ENCODE results near the gene AQP5.

The AQP5 gene

DNA sequence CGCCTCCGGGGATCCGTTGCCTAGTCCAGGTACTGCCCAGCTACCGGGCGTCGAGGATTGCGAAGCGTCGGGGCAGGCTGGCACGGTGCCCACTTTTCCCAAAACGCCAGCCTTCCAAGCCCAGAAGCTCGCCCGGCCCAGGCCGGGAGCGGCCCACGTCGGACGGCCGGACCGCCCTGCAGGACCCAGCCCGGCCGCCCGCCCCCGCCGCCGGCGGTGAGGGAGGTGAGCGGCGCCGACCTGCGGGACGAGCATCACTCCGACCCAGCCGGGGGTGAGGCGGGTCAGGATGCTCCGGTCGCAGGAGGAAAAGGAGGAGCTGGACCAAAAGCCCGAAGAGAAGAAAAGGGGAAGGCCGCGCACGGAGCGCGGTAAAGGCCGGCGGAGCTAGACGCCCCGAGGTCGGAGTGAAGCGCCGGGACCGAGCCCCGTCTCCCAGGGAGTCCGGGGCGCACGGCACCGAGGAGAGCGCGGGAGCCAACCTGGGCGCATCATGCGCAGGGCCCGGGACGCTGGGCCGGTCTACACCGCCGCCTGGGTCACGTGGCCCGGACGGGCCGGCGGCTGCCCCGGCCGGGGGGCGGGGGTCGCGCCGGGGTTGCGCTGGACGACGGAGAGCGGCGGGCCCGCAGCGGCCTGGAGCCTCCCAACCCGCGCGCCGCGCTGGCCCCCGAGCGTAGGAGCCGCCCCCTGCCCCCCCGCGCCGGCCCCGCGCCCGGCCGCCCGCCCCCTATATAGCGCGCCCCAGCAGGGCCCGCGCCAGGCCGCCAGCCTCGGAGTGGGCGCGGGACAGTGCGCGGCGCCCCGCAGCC lies at the start of gene AQP5:
Gene AQP5, plus strand, starts transcription at position 762 of the 812 bp plus-strand sequence. CDS start 146 bp downstream, outside the sequence.
- DNase-seq = no peak

DNA sequence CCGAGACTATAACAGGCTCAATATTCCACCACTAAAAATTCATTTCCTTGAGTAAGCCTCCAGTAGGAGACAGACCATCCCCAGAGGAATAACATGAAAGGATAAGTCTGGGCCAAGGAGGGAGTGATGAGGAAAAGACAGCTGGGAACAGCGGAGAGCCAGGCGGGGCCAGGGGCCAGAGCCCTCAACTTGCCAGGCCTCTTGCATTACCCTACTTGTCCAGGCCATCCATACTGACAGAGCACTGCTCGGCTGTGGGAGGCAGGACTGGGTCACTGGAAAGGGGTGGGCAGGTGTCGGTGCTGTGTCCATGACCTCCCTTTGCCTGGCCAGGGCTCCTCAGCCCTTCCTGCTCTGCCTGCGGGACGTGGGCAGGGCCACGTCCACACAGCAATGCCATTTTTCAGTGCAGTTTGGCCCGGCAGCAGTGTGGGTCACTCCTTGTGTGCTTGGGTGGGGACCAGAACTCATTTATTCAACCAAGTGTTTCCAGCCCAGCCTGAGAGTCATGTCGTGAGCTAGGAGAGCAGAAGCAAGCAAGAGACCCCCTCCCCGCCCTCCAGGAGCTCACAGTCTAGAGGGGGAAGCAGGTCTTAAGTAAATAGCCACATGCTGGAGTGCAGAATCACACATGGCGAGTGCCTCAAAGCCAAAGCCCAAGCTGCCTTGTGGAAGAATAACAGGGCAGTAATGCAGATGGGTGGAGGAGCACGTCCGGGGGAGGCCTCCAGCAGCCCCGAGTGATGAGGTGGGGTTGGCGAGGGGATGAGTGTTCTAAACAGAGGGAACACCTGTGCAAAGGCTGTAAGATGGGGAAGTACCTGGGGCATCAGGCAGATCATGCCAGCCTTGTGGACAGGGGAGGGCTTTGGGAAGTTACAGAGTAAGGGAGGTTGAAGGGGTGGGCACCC lies 49.1 kb upstream of the AQP5 start:
- DNase-seq = no peak

DNA sequence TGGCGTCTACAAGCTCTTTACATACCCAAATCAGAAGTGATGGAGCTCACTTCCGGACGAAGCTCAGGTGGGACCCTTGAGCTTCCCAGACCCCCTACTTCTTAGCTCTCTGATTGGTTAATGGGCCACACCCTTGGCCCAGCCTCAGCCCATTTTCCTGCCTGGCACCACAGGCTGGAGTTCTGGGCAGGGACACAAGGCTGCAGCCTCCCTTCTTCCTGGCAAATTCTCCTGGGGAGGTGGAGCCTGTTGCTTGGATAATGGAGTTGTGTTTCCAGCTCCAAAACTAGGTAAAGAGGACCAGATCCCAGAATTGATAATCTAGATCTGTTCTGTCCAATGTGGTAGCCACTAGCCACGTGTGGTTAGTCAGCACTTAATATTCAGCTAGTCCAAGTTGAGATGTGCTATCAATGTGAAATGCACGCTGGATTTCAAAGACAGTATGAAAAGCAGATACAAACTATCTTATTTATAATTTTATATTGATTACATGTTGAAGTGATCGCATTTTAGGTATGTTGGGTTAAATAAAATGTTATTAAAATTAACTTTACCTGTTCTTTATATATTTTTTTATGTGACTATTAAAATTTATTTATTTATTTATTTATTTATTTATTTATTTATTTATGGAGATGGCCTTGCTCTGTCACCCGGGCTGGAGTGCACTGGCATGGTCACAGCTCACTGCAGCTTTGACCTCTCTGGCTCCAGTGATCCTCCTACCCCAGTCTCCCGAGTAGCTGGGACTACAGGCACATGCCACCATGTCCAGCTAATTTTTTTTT lies 45.3 kb upstream of the AQP5 start:
- DNase-seq = no peak

DNA sequence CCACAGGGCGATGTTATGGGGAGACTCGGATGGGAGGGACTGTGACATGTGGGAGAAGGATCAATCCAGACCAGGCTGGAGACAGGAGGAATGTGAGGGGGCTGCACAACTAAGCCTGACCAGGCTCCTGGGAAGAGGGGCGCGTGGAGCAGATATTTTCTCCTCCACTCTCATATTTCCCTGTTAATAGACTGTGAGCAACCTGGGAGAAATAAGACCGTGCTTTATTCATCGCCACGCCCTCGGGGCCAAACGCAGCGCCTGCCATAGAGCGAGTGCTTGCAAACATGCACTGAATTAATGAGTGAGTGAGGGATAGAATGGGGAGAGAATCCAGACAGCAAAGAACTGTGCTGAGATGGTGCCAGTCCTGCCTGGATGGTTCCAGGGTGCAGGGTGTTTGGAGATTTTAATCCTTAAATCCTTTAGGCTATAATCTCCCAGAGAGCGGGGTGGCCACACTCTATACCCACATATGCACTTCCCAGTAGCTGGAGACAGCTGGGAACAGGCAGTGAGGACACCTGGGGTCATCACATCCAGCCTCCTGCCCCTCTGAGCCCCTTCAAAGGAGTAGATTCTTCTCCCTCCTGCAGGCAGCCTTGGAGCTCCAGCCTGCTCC lies 44.4 kb upstream of the AQP5 start:
- no peak for DNase-seq

DNA sequence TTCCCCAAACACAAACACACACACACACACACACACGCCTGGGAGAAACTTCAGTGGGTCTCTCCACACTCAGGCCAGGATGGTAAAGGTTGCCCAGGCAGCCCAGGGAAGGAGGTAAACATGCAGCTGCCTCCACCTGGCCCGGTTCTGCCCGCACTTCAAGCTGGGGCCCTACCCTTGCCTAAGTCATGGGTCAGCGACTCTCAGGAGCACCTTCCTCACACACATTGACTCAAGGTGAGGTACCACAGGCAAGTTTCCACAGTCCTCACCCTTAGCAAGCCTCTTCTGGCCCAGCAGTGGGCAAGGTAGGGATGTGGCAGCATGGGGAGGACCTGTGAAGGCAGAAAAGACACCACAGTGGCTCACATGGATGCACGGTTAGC lies 43.9 kb upstream of the AQP5 start:
- DNase-seq = no peak

DNA sequence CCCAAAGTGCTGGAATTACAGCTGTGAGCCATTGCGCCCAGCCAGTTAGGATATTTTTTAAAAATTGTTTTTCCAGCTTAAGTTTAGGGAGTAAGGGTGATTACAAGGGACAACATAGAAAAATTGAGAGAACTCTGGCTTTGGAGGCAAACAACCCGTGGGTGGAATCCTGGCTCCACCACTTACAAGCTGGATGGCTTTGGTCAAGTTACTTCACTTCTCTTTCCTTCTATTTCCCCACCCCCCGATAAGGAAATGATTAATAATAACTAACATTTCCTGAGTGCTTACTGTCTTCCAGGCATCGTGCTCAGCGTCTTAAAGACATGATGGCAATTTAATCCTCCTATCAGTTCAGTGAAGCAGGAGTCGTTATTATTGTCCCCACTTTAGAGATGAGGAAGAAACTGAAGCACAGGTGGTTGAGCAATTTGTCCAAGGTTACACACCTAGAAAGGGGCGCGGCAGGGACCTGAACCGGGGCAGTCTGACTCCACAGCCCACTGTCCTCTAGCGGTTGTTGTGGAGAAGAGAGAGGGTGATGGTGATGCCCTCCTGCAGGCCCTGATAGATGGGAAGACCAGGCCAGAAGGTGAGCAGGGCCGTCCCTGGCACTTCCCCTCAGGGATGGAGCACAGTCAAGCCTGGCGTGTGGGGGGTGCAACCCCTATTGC lies 41.3 kb upstream of the AQP5 start:
- peak; percentile 45 for DNase-seq

DNA sequence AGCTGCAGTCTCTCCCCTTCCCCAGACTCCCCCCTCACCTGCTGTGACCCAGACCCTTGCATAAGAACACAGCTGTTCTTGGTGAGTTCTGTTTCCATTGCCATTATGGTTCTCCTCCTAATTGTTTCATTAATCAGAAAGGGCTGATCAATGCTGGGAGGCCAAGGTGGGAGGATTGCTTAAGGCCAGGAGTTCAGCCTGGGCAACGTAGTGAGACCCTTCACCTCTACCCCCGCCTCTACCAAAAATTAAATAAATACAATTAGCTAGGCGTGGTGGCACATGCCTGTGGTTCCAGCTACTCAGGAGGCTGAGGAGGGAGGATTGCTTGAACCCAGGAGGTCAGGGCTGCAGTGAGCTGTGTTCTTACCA lies 40.8 kb upstream of the AQP5 start:
- DNase-seq = no peak

DNA sequence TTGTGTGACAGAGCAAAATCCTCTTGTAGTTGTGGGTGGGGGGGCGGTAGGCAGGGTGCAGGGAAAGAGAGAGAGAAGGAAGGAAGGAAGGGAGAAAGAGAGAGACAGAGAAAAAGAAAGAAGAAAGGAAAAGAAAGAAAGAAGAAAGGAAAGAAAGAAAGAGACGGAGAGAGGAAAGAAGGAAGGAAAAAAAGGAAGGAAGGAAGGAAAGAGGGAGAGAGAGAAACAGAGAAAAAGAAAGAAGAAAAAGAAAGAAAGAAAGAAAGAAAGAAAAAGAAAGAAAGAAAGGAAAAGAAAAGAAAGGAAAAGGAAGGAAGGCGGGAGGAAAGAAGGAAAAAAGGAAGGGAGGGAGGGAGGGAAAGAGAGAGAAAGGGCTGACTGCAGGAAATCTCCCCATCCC lies 40.4 kb upstream of the AQP5 start:
- no peak for DNase-seq

DNA sequence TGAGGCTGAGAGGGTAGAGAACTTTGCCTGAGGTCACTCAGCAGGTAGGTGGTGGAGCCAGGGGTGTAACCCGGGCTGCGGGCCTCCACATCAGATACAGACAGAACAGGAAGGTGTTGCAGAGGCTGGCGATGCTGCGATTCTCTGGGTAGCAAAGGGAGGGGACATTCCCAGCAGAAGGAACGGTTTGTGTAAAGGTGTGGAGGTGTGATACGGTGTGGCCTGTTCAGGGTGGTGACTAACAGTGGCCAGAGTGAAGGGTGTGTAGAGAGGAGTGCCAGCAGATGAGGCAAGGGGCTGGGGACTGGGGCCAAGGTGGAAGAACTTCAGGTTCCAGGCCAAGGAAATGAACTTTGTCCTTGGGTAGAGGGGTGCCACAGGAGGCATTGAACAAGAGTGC lies 39.7 kb upstream of the AQP5 start:
- DNase-seq = no peak

DNA sequence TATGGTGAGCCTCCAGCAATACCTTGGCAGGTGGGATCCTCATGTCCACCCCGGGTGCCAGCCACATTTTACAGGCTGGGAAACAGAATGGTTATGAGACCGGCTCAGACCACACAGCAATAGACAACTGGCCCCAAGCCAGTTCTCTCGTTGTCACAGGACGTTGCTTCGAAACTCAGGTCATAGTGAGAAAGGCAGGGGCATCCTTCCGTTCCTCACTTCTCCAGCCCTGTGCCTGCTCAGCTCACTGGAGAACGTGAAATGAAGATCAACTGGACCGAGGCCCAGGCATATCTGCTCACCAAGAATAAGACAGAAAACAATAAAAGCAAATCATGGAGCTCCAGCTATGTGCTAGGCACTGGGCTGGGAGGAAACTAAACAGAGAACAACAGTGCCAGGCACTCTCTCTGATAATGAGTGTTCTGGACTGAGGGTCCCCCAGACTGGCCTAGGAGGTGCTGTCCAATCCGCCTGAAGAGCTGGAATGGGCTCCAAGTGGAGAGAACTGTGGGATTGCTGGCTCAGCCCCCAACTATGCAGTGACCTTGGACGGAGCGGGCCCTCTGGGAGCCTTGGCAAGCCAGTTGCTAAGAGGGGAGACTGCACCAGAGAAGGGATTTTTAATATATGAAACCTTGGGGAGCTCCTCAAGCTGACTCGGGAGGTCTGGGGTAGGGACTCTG lies 39.2 kb upstream of the AQP5 start:
- no peak for DNase-seq

DNA sequence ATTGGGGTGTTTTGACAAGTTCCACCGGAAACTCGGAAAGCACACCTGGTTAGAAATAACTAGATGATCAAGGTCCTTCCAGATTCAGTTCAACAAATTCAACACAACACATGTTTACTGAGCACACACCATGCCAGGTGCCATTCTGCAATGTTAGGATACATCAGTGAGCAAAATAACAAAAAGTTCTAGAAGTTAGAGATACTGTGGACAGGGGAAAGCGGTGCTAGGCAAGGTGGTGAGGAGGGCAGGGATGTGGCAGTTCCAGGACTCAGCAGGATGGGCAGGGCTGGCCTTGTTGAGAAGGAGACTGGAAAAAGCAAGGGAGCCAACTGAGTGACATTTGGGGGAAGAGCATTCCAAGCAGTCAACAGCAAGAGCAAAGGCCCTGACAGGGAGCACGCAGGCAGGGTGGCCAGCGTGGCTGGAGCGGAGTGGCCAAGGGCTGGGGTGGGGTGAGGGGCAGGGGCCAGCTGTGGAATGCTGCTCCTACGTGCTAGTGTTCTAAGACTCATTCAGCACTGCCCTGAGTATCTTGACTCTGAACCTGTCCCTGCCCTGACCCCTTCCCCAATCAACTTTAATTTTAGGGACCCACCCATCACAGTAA lies 38.5 kb upstream of the AQP5 start:
- no peak for DNase-seq

DNA sequence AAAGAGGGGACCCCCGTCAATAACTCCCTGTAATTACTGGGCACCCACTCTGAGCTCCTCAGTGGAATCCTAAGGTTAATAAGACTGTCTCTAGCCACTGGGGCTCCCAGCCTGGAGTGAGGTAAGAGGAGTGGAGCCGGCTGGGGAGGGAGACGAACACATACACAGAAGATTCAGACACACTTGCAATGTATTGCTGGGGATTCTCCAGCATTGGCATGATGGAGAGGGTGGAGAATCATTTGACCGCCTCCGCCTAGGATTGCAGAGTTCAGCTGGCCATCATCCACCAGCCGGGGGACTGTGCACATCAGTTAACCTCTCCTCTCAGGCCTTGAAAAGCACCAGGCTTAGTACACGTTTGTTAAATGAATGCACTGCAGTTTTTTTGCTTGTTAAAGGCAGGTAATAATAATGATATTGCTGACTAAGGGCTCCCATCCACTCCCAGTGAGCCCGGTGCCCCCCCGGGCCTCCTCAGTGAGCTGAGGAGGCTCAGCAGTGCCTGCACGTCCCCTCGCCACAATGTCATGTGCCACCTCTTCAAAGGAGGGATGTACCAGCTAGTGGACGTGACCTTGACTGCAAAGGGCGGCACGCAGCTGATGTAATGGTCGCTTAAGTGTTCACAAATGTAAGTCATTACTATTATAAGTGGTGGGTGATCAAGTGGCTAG lies 37.7 kb upstream of the AQP5 start:
- DNase-seq = no peak

DNA sequence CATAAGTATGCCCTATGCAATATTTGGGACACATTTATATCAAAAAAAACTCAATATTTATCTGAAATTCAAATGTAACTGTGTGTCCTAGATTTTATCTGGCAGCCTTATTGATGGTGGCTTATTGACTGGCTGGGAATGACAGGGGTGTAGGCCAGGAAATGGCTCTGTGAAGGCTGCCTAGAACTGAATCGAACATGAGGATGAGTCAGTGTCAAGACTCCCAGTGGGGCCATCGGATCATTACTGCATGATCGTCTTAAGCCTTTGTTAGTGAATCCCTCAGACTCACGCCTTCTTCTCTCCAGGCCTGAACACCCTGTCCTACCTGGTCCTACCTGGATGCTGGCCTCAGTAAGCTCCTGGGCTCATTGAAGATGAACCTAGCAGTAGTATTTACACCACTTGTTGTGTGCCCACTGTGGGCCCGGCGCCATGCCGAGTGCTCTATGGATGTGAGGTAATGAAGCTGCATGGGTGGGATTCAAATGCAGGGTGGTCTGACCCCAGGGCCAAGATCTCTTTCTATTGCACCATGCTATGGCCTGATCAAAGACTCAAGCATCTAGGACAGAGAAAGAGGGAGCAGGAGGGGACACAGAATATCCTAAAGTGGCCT lies 36.9 kb upstream of the AQP5 start:
- no peak for DNase-seq

DNA sequence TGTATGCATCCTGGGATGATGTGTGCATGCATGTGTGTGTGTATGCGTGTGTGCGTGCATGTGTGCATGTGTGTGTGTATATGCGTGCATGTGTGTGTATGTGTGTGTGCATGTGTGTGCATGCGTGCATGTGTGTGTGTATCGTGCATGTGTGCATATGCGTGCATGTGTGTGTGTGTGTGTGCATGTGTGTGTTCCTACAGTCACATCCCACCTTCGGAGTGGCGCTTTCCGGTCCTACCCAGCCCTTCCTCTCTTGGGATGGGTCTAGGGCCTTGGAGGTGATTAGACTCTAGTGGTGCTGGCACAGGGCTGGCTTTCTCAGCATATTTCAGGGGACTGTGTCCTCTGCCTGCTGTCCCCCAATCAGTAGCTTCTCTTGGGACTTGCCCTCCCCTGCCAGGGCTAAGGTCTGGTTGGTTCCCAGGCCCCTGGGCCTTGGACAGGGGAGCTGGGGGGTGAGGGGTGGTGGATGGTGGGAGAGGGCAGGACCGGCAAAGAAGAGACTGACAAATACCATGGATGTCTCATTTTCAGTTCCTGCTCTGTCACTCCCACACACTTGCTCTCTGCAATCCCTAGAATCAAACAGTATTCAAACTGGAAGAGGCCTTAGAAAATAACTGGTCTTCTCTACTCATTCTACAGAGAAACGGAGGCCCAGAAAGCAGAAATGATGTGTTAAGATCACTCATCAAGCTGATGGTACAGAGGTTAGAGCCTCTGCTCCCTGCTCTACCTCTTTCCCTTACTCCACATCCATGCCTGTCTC lies 36.1 kb upstream of the AQP5 start:
- DNase-seq = no peak

DNA sequence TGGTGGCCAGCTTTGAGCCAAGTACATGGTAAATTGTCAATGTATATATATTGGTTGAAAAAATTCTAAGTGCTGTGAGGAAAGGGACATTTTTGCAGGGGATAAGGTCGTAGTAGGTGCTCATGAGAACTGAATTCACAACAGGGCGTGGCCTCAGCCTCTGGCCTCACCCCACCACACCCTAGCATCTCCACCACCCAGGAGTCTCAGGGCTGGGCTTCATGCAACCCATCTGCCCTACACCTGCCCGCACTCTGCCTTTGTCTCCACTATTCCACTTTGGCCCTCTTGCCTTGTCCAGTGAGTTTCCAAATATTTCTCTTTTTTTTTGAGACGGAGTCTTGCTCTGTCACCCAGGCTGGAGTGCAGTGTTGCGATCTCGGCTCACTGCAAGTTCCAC lies 33.2 kb upstream of the AQP5 start:
- no peak for DNase-seq

DNA sequence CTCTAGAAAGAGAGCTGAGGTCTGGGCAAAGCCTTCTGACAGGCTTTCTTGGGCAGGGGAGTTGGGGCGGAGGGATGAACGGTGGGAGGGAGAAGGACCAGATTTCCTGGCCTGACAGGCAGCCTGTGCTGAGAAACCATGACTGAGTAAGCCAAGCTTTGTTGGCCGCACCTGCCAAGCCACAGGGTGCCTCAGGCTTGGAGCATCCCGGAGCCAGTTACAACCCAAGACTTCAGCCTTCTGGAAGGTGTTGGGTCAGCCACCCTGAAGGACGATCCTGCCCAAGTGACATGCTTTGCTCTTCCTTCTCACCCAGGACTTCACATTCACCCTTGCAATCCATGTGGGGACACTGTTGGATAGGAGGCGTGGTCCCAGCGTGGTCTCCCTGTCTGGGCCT lies 32.1 kb upstream of the AQP5 start:
- no peak for DNase-seq

DNA sequence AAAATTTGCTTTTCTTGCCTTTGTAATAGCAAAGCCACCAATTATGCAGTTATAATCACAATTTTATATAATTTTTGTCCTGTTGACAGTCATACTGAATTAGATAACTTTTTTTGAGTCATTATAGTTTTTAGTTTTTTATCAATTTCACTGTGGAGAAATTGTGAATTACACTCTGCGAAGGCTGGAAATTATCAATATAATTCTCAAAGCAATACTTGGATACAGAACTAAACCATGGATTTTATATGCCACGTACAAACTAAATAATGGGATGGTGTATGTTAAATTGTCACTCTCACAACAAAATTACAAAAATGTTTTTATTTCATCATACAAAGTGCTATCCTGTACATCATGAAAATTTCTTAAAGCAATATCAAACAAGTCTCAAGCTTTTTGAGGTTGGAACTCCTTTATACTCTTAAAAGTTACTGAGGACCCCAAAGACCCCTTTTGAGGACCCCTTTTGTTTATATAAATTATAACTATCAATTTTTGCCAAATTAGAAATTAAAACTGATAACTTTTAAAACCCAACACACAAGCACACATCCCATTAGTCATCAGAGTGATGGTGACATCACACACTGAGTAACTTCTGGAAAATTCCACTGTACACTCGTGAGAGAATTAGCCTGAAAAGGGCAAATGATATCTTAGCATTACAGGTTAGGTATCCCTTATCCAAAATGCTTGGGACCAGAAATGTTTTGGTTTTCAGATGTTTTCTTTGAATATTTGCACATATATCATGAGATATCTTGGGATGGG lies 31.0 kb upstream of the AQP5 start:
- DNase-seq = peak; percentile 53

DNA sequence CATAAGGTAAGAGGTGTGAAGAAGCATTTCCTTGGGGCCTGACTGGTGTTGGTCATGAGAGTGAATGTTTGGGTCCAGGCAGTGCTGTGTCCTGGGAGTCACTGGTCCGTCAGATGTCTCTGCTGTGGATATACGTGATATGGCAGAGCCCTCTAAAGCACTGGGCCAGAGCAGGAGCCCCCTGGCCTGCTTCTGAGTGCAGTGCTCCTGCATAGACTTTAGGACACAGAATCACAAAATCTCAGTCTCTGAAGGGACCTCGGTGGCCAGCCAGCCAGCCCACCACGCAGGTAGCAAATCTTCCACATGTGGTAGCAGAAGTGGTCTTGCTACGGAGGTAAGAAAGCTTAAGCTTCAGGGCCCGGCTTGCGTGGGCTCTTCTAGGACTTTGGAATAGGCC lies 29.6 kb upstream of the AQP5 start:
- no peak for DNase-seq
